ENCODE measurements around the gene NNAT.

The NNAT gene

GRCh38 chr20:37524859-37525708 lies 4.0 kb downstream of the NNAT start:
- TF ChIP-seq, protein P1, sequence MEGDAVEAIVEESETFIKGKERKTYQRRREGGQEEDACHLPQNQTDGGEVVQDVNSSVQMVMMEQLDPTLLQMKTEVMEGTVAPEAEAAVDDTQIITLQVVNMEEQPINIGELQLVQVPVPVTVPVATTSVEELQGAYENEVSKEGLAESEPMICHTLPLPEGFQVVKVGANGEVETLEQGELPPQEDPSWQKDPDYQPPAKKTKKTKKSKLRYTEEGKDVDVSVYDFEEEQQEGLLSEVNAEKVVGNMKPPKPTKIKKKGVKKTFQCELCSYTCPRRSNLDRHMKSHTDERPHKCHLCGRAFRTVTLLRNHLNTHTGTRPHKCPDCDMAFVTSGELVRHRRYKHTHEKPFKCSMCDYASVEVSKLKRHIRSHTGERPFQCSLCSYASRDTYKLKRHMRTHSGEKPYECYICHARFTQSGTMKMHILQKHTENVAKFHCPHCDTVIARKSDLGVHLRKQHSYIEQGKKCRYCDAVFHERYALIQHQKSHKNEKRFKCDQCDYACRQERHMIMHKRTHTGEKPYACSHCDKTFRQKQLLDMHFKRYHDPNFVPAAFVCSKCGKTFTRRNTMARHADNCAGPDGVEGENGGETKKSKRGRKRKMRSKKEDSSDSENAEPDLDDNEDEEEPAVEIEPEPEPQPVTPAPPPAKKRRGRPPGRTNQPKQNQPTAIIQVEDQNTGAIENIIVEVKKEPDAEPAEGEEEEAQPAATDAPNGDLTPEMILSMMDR (IDR thresholded peaks at IDR 0.05) = no peak
- H3K27ac ChIP-seq = no peak overlapping the region
- H3K4me3 ChIP-seq = no peak overlapping the region
- no peak for DNase-seq (ENCODE audit: low spot score)

GRCh38 chr20:37525810-37526209 lies 4.8 kb downstream of the NNAT start:
- DNase-seq (ENCODE audit: low spot score) = peak; percentile 29
- Histone ChIP-seq H3K4me3 (peak overlapping the region; percentile 90), H3K27ac (peak overlapping the region in 1 of 2 donors; percentile 93)
- TF ChIP-seq, protein P1 (IDR thresholded peaks at IDR 0.05) = no peak

GRCh38 chr20:37526238-37526838 lies 5.3 kb downstream of the NNAT start:
- TF ChIP-seq, protein P1 (IDR thresholded peaks at IDR 0.05) = no peak
- peak overlapping the region; percentile 90 for H3K4me3 ChIP-seq
- peak; percentile 74 for DNase-seq (ENCODE audit: low spot score)
- peak overlapping the region; percentile 76 to 93 for H3K27ac ChIP-seq

DNA sequence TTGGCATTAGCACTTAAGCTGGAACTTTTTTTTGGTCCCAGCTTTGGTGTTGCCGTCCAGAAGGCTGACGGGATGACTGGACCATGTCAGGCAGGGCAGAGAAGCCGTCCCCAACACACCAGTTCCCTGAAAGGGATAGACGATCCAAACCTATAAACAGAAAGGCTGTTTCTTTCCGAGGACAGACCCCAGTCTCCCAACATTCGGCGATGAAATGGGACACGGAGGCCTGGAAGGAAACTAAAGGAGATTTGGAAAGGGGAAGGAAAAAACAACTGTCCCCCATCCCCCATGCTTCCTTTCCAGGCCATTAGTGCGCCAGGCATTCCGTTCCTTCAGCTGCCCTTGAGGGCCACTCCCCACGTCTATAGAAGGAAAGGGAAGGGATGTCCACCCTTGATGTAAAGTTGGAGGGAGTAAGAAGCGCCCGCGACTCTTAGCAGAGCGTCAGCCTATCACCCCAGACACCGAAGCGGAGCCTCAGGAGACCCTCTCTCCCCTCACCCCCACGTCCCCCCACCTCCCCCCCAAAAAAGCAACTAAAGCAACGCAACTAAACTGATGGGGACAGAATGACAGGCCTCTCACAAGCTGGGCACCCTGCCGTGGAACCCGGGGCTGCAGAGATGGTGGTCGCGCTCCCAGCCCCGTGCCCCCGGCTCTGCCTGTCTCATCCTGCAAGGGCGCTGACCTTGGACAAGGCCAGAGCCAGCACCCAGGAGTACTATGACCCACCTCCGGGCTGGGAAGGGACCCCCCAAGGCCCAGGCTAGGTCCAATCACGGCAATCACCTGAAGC lies 6.0 kb downstream of the NNAT start:
- Histone ChIP-seq H3K4me3 (peak overlapping the region; percentile 90), H3K27ac (peak overlapping the region; percentile 76 to 93)
- peak; percentile 74 for DNase-seq (ENCODE audit: low spot score)
- TF ChIP-seq, protein P1 (IDR thresholded peaks at IDR 0.05) = no peak

DNA sequence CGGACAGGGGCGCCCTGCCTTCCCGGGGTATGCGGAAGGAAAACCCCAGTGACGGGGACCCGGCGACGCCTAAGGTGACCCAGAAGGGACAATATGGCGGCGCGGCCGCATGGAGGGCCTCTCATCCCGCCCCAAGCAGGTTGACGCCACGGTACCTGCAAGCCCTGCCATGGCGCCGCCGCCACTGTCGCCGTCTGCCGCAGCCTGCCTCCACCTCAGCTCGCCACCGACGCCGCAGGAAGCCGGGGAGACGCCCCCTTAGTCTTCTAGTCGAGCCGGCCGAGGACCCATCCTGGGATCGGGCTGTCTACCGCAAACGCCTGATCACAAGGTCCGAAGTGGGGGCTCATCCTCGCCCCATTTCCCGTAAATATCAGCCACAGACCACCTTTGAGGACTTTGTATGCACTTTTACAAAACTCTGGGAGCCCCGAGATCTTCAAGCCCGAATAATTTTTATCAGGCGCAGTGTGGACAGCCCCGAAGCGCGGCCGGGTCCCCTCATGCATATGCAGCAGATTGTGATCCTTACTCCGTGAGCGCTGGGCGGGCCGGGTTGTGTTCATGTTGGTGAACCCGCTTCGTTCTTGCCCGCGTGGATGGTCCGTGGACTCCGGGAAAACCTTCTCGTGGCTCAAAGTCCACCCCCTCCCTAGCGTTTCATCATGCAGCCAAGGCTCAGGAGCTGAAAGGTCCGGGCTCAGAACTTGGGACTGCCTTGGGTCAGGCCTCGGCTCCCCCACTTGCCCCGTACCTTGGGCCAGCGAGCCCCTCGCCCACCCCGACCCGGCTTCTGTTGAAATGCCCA lies 6.8 kb downstream of the NNAT start, which contains the start of gene BLCAP:
BLCAP (minus strand) TSS at position 239 of the 808 bp plus-strand sequence. CDS start 8,702 bp downstream, outside the sequence.
- peak; percentile 93 for DNase-seq (ENCODE audit: low spot score)
- Histone ChIP-seq H3K4me3 (peak within 1 kb of the TSS; percentile 90), H3K27ac (peak within 1 kb of the TSS; percentile 76 to 93)
- TF ChIP-seq, protein P1 (IDR thresholded peaks at IDR 0.05) = no peak

All from coronary artery (tissue), 2 donors.